HG03097 (cell line): ENCODE data around the gene KRT7.

Experiments
- ATAC-seq: cut with Tn5 transposase; IDR thresholded peaks from one replicate; pipeline ENCODE4 v1.9.1; 2021; ENCODE audit not compliant: unreplicated experiment, low FRiP score

The KRT7 gene

DNA sequence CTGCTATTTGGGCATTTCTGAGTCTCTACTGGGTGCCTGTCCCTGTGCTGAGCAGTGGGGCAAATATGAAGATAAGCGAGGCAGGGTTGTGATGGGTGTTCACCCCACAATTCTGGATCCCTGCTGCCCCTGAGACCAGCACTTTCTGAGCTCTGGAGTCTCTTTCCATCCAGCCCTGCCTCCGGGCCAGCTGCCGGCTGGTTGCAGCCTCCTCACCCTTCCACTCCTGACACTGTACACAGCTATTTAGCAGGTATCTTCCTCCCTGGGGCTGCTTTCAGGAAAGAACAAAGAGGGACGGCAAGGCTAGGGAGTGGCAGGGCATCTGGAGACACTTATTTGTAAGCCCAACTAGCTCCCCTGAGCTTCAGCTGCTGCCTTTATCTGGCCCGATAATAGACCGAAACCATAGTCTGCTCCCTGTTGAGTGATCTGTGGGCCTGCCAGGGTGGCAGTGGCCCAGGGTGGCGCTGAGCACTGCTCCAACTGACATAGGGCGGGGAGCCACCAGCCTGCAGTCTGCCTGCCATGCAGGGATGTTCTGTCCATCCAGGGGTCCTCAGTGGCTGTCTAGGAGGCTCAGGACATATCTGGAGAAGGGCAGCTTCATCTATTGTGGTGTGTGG, 33.6 kb upstream of the KRT7 start:
- ATAC-seq = no peak

DNA sequence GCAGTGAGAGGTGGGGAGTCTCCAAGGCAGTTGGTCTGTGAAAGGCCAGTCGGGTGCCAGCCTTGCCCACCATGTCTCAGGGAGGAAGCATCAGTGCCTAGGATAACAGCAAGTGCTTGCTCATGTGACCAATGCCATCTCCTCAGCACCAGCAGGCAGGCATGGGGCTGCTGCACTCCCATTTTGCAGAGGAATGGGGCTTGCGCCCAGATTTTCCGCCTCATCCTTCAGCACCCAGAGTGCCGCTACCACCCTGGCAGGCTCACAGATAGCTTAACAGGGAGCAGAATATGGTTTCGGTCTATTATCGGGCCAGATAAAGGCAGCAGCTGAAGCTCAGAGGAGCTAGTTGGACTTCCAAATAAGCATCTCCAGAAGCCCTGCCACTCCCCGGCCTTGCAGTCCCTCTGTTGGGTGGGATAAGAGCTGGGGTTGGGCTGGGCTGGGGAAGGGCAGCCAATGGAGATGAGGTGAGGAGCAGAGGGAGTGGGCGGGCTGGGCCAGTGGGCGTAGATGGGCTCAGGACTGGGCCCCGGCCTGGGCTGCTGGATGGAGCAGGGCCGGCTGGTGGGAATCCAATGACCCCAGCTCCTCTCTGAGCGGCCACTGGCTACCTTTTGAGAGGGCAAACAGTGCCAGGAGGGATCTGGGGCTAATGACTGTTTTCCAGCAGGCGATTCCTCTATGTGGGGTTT, 32.8 kb upstream of the KRT7 start:
- ATAC-seq = no peak

DNA sequence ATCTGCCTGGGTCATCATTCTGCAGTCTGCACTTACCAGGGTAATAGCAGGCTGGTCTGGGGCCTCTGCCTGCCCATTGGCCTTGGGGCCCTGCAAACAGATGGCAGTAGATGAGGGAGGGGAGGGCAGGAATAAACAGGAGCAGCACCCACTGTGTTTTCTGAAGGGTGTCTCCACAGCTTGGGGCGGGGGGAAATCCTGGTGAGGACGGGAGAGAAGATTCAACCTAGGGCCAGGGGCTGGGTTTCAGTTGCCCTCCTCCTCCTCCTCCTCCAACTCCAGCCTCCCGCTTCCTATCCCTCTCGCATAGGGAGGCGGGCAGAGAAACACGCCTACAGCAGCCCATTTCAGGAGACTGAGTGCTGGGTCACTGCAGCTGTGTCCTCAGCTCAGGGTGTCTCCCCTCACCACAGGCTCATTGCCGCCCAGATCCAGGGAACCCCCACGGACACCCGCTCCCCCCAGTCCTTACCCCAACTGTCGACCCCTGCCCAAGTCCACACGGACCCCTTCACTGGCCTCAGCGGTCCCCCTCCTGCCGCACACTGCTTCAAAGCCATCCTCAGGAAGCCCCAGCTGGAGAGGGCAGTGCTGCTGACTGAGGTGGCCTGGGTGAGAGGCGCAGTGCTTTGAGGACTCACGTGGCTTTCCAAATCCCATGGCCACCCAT, 32.1 kb upstream of the KRT7 start:
- no peak for ATAC-seq

DNA sequence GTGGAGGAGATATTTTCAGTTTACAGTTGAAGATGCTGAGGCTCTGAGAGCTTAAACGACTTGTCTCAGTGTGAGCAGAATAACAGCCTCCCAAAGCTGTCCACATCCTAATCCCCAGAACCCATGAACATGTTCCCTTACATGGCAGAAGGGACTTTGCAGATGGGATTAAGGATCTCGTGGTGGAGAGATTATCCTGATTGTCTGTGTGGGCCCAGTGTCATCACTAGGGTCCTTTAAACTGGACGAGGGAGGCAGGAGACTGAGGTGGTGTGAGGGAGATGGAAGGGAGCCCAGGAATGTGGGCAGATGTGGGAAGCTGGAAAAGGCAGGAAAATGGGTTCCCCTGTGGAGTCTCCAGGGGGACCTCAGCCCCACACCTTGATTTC, 31.6 kb upstream of the KRT7 start:
- no peak for ATAC-seq

- ATAC-seq = no peak
Measured at GRCh38 chr12:52202361-52203078, 30.5 kb upstream of the KRT7 start.

GRCh38 chr12:52203079-52203921, 29.7 kb upstream of the KRT7 start:
- ATAC-seq = no peak

- no peak for ATAC-seq
Measured at GRCh38 chr12:52204095-52204930, 28.7 kb upstream of the KRT7 start.

DNA sequence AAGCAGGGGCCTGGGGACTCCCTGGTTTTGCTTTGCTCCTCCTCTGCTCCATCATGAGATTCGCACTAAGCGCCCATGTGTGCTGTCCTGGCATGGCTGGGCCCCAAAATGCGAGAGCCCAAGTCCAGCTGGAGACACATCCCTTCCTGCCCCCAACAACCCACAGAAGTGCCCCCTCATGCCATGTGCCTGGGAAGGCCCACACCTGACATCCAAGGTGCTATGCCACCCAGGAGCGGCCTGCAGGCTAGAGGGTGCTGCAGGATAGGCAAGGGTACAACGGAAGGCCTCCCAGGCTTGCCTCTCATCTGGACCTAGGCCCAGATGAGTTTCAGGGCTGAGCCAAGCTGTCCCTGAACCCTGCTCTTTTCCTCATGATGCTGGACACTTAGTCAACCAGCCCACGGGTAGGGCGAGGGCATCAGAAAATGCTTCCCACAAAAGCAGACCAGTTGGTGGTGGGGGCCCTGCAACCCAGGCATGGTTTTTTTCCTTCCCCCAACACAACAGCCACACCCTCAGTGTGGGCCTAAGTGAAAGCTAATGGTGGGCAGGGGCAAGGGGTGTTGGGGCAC, 28.0 kb upstream of the KRT7 start:
- ATAC-seq = no peak

DNA sequence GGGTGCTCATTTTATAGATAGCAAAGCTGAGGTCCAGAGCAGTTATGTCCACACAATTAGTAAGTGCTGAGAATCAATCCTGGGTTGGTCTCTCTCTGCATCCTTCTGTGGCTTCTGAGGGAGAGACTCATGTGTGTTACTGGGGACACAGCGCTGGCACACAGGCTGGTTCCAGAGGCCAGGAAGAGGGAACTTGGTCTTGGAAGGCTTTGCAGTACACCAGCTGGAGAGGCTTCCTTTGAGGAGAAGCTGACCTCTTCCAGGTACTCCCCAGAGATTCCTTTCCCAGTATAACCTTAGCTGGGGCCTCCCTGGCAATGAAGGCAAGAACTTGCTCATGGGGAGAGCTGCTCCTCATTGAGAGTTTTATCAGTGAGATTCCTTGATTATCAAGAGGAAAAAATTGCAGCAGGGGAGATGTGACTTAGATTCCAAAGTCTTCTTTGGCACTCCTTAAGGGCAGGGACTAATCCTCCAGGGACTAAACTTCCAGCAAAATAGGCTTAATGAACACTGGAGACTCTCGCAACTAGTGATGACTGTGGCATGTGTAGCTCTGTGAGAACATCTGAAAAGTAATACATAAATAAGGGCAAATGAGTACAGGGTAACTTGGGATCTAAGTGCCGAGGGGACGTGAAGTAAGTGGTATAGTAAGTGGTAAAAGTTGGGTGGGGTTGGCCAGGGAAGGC, 27.3 kb upstream of the KRT7 start:
- ATAC-seq = no peak

- no peak for ATAC-seq
Measured at GRCh38 chr12:52206304-52207040, 26.6 kb upstream of the KRT7 start.

DNA sequence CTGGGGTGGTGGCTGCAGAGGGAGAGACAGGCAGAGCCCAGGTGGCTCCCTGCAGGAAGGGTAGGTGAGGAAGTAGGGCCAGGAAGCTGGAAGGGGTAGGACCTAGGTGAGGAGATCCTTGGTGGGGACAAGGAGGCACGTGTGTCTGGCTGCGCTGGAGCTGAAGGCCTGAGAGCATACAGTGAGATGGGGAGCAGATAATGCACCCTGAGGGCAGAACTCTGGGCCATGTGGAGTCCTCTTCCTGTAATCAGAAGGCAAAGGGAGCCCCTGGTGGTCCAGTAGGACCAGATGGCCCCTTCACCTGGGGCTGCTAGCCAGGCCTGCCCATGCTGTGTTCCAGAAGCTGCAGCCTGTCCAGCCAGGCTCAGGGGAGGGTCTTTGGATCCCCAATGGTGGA, 25.9 kb upstream of the KRT7 start:
- no peak for ATAC-seq

DNA sequence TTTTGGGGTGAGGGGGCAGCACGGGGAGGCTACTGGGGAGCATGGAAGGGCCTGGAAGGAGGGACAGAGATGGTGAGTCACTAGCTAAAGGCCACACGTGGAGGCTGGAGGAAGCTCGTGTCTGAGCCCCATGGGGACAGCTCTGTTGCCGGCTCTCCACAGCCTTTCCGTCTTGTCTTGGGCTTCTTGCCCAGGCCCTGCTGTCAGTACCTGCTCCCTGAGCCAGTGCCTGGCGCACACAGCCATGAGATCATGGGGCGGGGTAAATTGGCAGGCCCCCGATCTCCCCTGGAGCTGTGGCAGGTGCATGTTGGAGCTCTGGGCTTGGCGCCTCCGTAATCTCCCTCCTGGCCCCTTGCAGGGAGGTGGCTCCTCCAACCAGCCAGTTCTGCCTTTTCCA, 25.1 kb upstream of the KRT7 start:
- no peak for ATAC-seq

- no peak for ATAC-seq
Measured at GRCh38 chr12:52208424-52209165, 24.4 kb upstream of the KRT7 start.

DNA sequence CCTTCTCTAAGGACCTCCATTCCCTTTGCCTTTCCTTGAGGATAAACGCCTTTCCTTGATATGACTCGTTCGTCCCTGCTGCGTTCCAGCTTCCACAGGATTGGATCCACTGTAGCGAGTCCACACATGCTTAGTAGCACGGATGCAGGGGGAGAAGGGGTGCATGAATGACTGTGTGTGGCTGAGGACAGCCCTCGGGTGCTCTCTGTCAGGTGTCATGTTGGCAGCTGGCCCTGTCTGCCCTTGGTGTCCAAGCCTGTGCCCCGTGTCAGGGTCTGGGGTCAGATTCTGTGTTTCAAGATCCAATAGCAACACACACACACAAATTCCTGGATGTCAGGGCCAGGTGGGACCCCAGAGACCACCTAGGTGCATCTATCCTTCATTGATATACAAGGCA, 23.7 kb upstream of the KRT7 start:
- no peak for ATAC-seq

DNA sequence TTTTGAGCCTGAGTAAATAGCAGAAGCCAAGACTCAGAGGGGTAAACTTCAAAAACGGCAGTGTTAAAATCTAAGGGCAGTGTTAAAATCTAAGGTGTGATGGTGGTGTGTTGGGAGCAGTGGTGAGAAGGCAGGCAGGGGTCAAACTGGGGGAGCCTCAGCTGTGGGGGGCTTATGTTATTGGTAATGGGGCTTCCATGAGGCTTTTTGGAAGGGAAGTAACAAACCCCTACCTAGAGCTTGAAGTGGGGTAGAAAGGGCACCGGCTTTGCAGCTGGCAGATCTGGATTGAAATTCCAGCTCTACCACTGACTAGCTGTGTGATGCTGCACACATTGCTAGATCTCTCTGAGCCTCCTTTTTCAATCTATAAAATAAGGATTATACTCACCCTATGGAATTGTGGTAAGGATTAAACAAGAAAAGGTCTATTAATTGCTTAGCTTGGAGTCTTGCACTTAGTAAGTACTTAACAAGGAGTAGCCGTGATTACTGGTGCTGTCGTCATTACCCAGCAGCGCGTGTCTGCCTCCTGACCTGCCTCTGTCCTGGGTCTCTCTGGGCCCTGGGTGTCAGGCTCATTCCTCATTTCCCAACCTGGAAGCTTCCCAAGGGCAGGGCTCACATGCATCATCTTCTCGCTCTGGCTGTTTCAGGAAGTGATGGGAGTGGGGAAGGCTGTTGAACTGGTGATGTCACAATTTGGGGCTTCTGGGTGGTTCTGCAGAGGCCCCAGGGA, 22.7 kb upstream of the KRT7 start:
- ATAC-seq = no peak

DNA sequence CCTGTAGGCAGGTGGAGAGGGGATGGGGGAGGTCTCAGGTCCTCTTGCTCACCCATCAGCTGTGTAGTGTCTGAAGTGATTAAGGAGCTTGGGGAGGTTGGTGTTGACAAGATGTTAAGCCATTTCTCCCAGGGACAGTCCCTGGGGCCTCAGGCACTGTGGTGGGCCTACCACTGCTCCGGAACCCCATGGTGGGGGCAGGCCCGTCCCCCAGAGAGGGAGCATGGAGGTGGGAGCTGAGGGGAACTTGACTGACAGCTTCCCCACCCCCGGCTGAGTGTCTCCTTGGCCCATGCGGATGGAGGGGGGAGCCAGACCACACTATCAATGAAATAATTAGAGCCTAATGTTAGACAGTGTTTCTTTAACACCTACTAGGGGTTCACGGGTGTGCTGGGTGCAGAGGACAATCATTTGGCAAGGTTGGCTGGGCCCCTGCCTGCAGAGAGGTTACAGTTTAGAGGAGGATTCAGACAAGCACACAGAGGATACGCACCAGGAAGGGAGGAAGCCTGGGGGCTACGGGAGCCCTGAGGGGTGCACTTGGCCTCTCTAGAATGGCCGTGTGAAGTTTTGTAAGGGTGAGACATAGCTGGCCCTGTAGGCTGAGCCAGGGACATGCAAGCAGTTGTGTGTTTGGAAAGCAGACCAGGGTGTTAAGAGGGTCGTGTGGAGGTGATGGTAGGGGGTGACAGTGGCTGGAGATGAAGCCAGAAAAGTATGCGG, 22.0 kb upstream of the KRT7 start:
- no peak for ATAC-seq
